Measurements from ENCODE around the gene GMDS. TPM values are rescaled to one million over a fixed set of nuclear protein-coding genes. Genes with fewer than 3 reads are reported as not detected.

The GMDS gene
- total and polyA plus RNA-seq, 2 of the 8 experiments (the other 6 are each of a cell fraction or from before 2014, with no cell fraction given) = 16.8 to 50.0 TPM

GRCh38 chr6:1630771-1631217 lies 614.6 kb downstream of the GMDS start (continued):
- TF ChIP-seq BCL11A (IDR thresholded peaks at IDR 0.05; ENCODE audit: low read depth in 2 of 2, low read length in 2 of 2) = no peak
- TF ChIP-seq TAF7 (optimal IDR thresholded peaks at IDR 0.05; ENCODE audit: borderline replicate concordance, low read depth, low read length) = no peak
